H1 (cell line): ENCODE data around the gene P2RY13. TPM values are rescaled to one million over a fixed set of nuclear protein-coding genes. Genes with fewer than 3 reads are reported as not detected.

ENCODE experiments used
- CTCF ChIA-PET: fragments of 300-600 bp; sonication (Branson Sonifier 250); formaldehyde crosslinking; loops from one replicate; lab custom pipeline; 2021; ENCODE audit not compliant: partially characterized antibody; lab: Charles Lee
- POLR2A ChIA-PET: fragments of 300-600 bp; sonication (Branson Sonifier 250); formaldehyde crosslinking; loops from one replicate; lab custom pipeline; 2021; ENCODE audit warnings: inconsistent platforms; ENCODE audit not compliant: partially characterized antibody; lab: Charles Lee
- DNase-seq, 2 experiments: peaks; one replicate each; pipeline versions ENCODE4 v3.0.0 to v3.0.0-alpha.2; 2010 to 2022; ENCODE audit warnings: low spot score in 2 of 2, low read depth in 1 of 2, mixed read lengths in 1 of 2
- FAIRE-seq: peaks from 2 replicates; lab custom pipeline; 2011; peaks lifted over from hg19 to GRCh38; lab: Jason Lieb, UNC
- H2AFZ ChIP-seq: 2 replicates; pipeline ENCODE4 v1.8.1; 2012; ENCODE audit warnings: low read length, inconsistent platforms
- H2AK5ac ChIP-seq: 2 replicates; pipeline ENCODE4 v1.6.1; 2013; ENCODE audit warnings: low read depth, low read length
- H2BK120ac ChIP-seq: replicated peaks from 2 replicates; pipeline ENCODE3; 2013; ENCODE audit warnings: low read depth, low read length, inconsistent platforms
- H2BK12ac ChIP-seq: 2 replicates; pipeline ENCODE4 v1.6.1; 2013; ENCODE audit warnings: low read depth, low read length
- H2BK15ac ChIP-seq: 2 replicates; pipeline ENCODE4 v1.6.1; 2013; ENCODE audit warnings: low read length
- H2BK20ac ChIP-seq: 2 replicates; pipeline ENCODE4 v1.6.1; 2013; ENCODE audit warnings: low read length
- H2BK5ac ChIP-seq: 2 replicates; pipeline ENCODE4 v1.6.1; 2013; ENCODE audit warnings: low read depth, low read length
- H3K14ac ChIP-seq: 2 replicates; pipeline ENCODE4 v1.6.1; 2013; ENCODE audit warnings: inconsistent platforms; ENCODE audit not compliant: insufficient read length
- H3K18ac ChIP-seq: 2 replicates; pipeline ENCODE4 v1.6.1; 2013; ENCODE audit warnings: low read length; ENCODE audit errors: extremely low read depth
- H3K23ac ChIP-seq: 2 replicates; pipeline ENCODE4 v1.6.1; 2013; ENCODE audit warnings: inconsistent platforms; ENCODE audit not compliant: insufficient read length
- H3K23me2 ChIP-seq: 2 replicates; pipeline ENCODE4 v1.6.1; 2013; ENCODE audit warnings: low read depth, low read length
- H3K27ac ChIP-seq: 2 replicates; pipeline ENCODE4 v1.6.1; 2011; ENCODE audit warnings: low read depth, low read length, inconsistent platforms
- H3K27me3 ChIP-seq, 4 experiments: replicated peaks in 1 of 4; 1 replicate in 1 of 4; 2 replicates in 3 of 4; pipeline versions ENCODE4 v1.6.1 to v1.8.1; 2011 to 2013; ENCODE audit warnings: low read length in 3 of 4, mild to moderate bottlenecking in 3 of 4, inconsistent platforms in 2 of 4, mixed read lengths in 2 of 4, moderate library complexity in 1 of 4; ENCODE audit not compliant: control insufficient read depth in 3 of 4, insufficient read depth in 3 of 4; ENCODE audit errors: extremely low read depth in 1 of 4
- H3K36me3 ChIP-seq, 4 experiments: 2 replicates each; pipeline versions ENCODE4 v1.6.1 to v1.8.1; 2011 to 2013; ENCODE audit warnings: mild to moderate bottlenecking in 4 of 4, low read length in 3 of 4, moderate library complexity in 2 of 4, control low read depth in 1 of 4, inconsistent platforms in 1 of 4; ENCODE audit not compliant: insufficient read depth in 4 of 4, control insufficient read depth in 2 of 4
- H3K4ac ChIP-seq: replicated peaks from 2 replicates; pipeline ENCODE3; 2013; ENCODE audit warnings: low read length, low read depth, mixed read lengths, inconsistent platforms; ENCODE audit not compliant: insufficient read length
- H3K4me1 ChIP-seq, 4 experiments: replicated peaks in 1 of 4; 1 replicate in 1 of 4; 2 replicates in 3 of 4; pipeline versions ENCODE4 v1.6.1 to v1.8.1; 2011 to 2013; ENCODE audit warnings: low read length in 3 of 4, inconsistent platforms in 2 of 4, mixed read lengths in 1 of 4; ENCODE audit not compliant: insufficient read depth in 4 of 4, control insufficient read depth in 3 of 4
- H3K4me2 ChIP-seq, 2 experiments: 2 replicates each; pipeline versions ENCODE4 v1.6.1 to v1.8.1; 2011 to 2013; ENCODE audit warnings: low read depth in 2 of 2, low read length in 2 of 2, control low read depth in 1 of 2, inconsistent platforms in 1 of 2, mild to moderate bottlenecking in 1 of 2; ENCODE audit not compliant: insufficient read depth in 1 of 2
- H3K4me3 ChIP-seq, 4 experiments: fragments of 200-600, 300-600 bp in 1 of 4; sonication (generic), shearing (Covaris generic), sonication (Bioruptor Twin) in 1 of 4; 2 replicates each; pipeline versions ENCODE4 v1.5.1 to v1.8.1; 2011 to 2016; ENCODE audit warnings: low read length in 4 of 4, low read depth in 3 of 4, control low read depth in 2 of 4, inconsistent platforms in 2 of 4, mild to moderate bottlenecking in 2 of 4, mixed read lengths in 1 of 4, moderate library complexity in 1 of 4; ENCODE audit not compliant: insufficient read depth in 2 of 4; ENCODE audit errors: extremely low read depth in 1 of 4
- H3K56ac ChIP-seq: replicated peaks from 2 replicates; pipeline ENCODE3; 2013; ENCODE audit warnings: low read depth, mild to moderate bottlenecking, mixed read lengths, low read length, inconsistent platforms; ENCODE audit not compliant: insufficient read length
- H3K79me1 ChIP-seq: 2 replicates; pipeline ENCODE4 v1.6.1; 2013; ENCODE audit warnings: low read depth, low read length, control low read depth
- H3K79me2 ChIP-seq, 2 experiments: 2 replicates each; pipeline versions ENCODE4 v1.6.1 to v1.8.1; 2012 to 2013; ENCODE audit warnings: low read length in 2 of 2, mild to moderate bottlenecking in 2 of 2, inconsistent platforms in 1 of 2; ENCODE audit not compliant: insufficient read depth in 2 of 2, control insufficient read depth in 1 of 2
- H3K9ac ChIP-seq, 4 experiments: replicated peaks in 1 of 4; 1 replicate in 1 of 4; 2 replicates in 3 of 4; pipeline versions ENCODE4 v1.6.1 to v1.8.1; 2011 to 2013; ENCODE audit warnings: low read depth in 3 of 4, low read length in 3 of 4, control low read depth in 2 of 4, mild to moderate bottlenecking in 2 of 4, moderate library complexity in 2 of 4, inconsistent platforms in 1 of 4; ENCODE audit errors: extremely low read depth in 1 of 4
- H3K9me3 ChIP-seq, 2 experiments: 2 replicates each; pipeline versions ENCODE4 v1.6.1 to v1.8.1; 2012 to 2013; ENCODE audit warnings: mild to moderate bottlenecking in 2 of 2, moderate library complexity in 2 of 2, control low read depth in 1 of 2, inconsistent platforms in 1 of 2, low read depth in 1 of 2, low read length in 1 of 2, mixed read lengths in 1 of 2; ENCODE audit not compliant: insufficient read depth in 2 of 2
- H4K20me1 ChIP-seq, 2 experiments: replicated peaks in 1 of 2; 2 replicates each; pipeline versions ENCODE3 to v1.8.1; 2011 to 2013; ENCODE audit warnings: inconsistent platforms in 2 of 2, low read length in 2 of 2, mild to moderate bottlenecking in 1 of 2; ENCODE audit not compliant: insufficient read depth in 2 of 2, control insufficient read depth in 1 of 2
- H4K5ac ChIP-seq: 2 replicates; pipeline ENCODE4 v1.6.1; 2013; ENCODE audit warnings: low read length, low read depth, mixed read lengths, inconsistent platforms; ENCODE audit not compliant: insufficient read length
- H4K8ac ChIP-seq: 2 replicates; pipeline ENCODE4 v1.8.0; 2013; ENCODE audit warnings: mild to moderate bottlenecking, moderate library complexity, low read length, inconsistent platforms; ENCODE audit not compliant: insufficient read depth; ENCODE audit errors: extremely low read depth
- H4K91ac ChIP-seq: replicated peaks from 2 replicates; pipeline ENCODE3; 2013; ENCODE audit warnings: low read length, mixed read lengths, inconsistent platforms; ENCODE audit not compliant: insufficient read length
- ATF2 ChIP-seq: IDR thresholded peaks from 2 replicates; pipeline ENCODE4 v1.6.1; 2012; ENCODE audit warnings: low read length, inconsistent platforms
- CTCF ChIP-seq, 3 experiments: IDR thresholded peaks; 1 replicate in 2 of 3; 2 replicates in 1 of 3; pipeline versions ENCODE4 v1.5.1 to v1.6.1; 2011; ENCODE audit warnings: low read length in 3 of 3, mild to moderate bottlenecking in 3 of 3, inconsistent platforms in 2 of 3, low read depth in 1 of 3, moderate library complexity in 1 of 3; ENCODE audit not compliant: insufficient read depth in 1 of 3; ENCODE audit errors: control extremely low read depth in 1 of 3
- RAD21 ChIP-seq, 2 experiments: IDR thresholded peaks in 1 of 2; conservative IDR thresholded peaks in 1 of 2; 2 replicates each; pipeline ENCODE4 v1.6.1; 2011; ENCODE audit warnings: low read depth in 2 of 2, low read length in 2 of 2, improper control_type of control experiment in 1 of 2, inconsistent platforms in 1 of 2, mild to moderate bottlenecking in 1 of 2, moderate library complexity in 1 of 2
- SUZ12 ChIP-seq: fragments of 200-600 bp; sonication (generic); IDR thresholded peaks from 2 replicates; pipeline ENCODE4 v1.6.1; 2012; ENCODE audit warnings: mild to moderate bottlenecking, inconsistent platforms, low read length, moderate library complexity, mixed read lengths
- USF2 ChIP-seq: IDR thresholded peaks from 2 replicates; pipeline ENCODE4 v1.6.1; 2011; ENCODE audit warnings: low read length, improper control_type of control experiment
- WGBS, 2 experiments: shearing (Covaris generic) in 1 of 2; methylation state at CpG; one replicate each; pipeline versions ENCODE4 v1.1.6 to v1.1.7; 2013 to 2015; ENCODE audit warnings: low lambda C conversion rate in 2 of 2, mixed read lengths in 2 of 2, inconsistent platforms in 1 of 2, low coverage in 1 of 2, missing lambda C conversion rate in 1 of 2; ENCODE audit not compliant: insufficient replicate concordance in 2 of 2, insufficient coverage in 1 of 2, insufficient read length in 1 of 2; ENCODE audit errors: extremely low coverage in 1 of 2, missing lambda C conversion rate in 1 of 2; 5-methylcytosine and 5-hydroxymethylcytosine counted together
- polyA plus RNA-seq, 7 experiments: library from polyadenylated mRNA; depleted of rRNA in 3 of 7; stranded (reverse) in 5 of 7; unstranded in 2 of 7; fragments of >200 nt in 5 of 7; fragments of 200-250 nt in 2 of 7; gene quantifications; 1 replicate in 5 of 7; 2 replicates in 1 of 7; 4 replicates in 1 of 7; pipeline versions ENCODE4 v1.2.1 to v1.2.3, GENCODE V29; 2011 to 2013; ENCODE audit warnings: missing spikeins in 2 of 7, mixed read lengths in 2 of 7
- total RNA-seq: library from RNA; stranded (reverse); fragmentation: NEBNext Ultra II Directional; extraction: Animal tissue kit (Norgen Biotek cat#: 25700); gene quantifications from 2 replicates; pipeline ENCODE4 v1.2.1, GENCODE V29; 2021

Gene P2RY13
- total and polyA plus RNA-seq, 2 of the 8 experiments (the other 6 are each of a cell fraction or from before 2014, with no cell fraction given), result not detected

GRCh38 chr3:151282921-151283320 is 46.4 kb downstream of the P2RY13 start:
- no peak overlapping the region for H3K27ac ChIP-seq
- H2BK12ac ChIP-seq, result no peak overlapping the region
- no peak overlapping the region for H2BK120ac ChIP-seq
- no peak overlapping the region for H2AFZ ChIP-seq
- no peak overlapping the region for H4K91ac ChIP-seq
- POLR2A ChIA-PET, result no interaction called here
- CTCF ChIA-PET, result interaction anchor here (0.7 to 9.3 kb wide), 18 partner anchors 9 to 636 kb away, joined by 3 to 155 read pairs (median 4); partner anchors contain the start of gene GPR171
- no peaks in the 10 kb centered on the region for H3K79me1 ChIP-seq
- no peaks in the 10 kb centered on the region for H3K9me3 ChIP-seq
- no peak overlapping the region for H3K4me3 ChIP-seq
- H3K23ac ChIP-seq, result no peak overlapping the region
- TF ChIP-seq ATF2 (no peak), CTCF (IDR thresholded peaks at IDR 0.05; ENCODE audit: control extremely low read depth in 1 of 3, insufficient read depth in 1 of 3, low read depth in 1 of 3, low read length in 3 of 3) (peak in 2 of 3 experiments; percentile 53 to 57; a peak in 2 of 4 replicates), RAD21 (IDR thresholded peaks at IDR 0.05 in 1 of 2, conservative IDR thresholded peaks at IDR 0.05 in 1 of 2; ENCODE audit: low read depth in 2 of 2, low read length in 2 of 2) (peak; percentile 79), SUZ12 (no peak), USF2 (no peak)
- no peak overlapping the region for H2BK15ac ChIP-seq
- H3K56ac ChIP-seq, result no peak overlapping the region
- no peak overlapping the region for H2BK5ac ChIP-seq
- WGBS, 2 experiments, result 40% methylated on average over 1 of the region's 1 CpG; no CpG with 5 or more reads in 1 of the 2 experiments
- H3K4me2 ChIP-seq, result no peak overlapping the region
- DNase-seq, result no peak
- no peaks in the 10 kb centered on the region for H3K36me3 ChIP-seq
- FAIRE-seq, result peak; percentile 80
- no peak overlapping the region for H3K4ac ChIP-seq
- no peaks in the 10 kb centered on the region for H3K27me3 ChIP-seq
- H2BK20ac ChIP-seq, result no peak overlapping the region
- H3K18ac ChIP-seq, result no peak overlapping the region
- no peak overlapping the region for H2AK5ac ChIP-seq
- H3K4me1 ChIP-seq, result no peaks in the 10 kb centered on the region; a peak in 1 of 7 replicates
- no peak overlapping the region for H3K9ac ChIP-seq
- H3K14ac ChIP-seq, result no peak overlapping the region
- H3K79me2 ChIP-seq, result no peaks in the 10 kb centered on the region
- no peak overlapping the region for H4K5ac ChIP-seq
- no peak overlapping the region for H4K8ac ChIP-seq
- no peaks in the 10 kb centered on the region for H3K23me2 ChIP-seq
- peaks cover 0 to 1% of the 10 kb centered on the region in 2 experiments for H4K20me1 ChIP-seq
